Measurements from ENCODE around the gene PTPN11. TPM values are rescaled to one million over a fixed set of nuclear protein-coding genes. Genes with fewer than 3 reads are reported as not detected.

PTPN11 gene
- polyA plus RNA-seq, 3 donors: 11.1 to 41.9 (median 28.8) TPM

- H3K36me3 Mint-ChIP-seq: no peaks in the 10 kb centered on the region
- 85% methylated on average over 5 of the region's 9 CpGs for WGBS (ENCODE audit: insufficient coverage)
- Histone ChIP-seq H3K27ac (ENCODE audit: low read depth in 1 of 2, low read length in 2 of 2) (no peak overlapping the region), H3K4me3 (replicated peaks in 1 of 3; ENCODE audit: low read depth in 2 of 3, low read length in 3 of 3) (no peak overlapping the region), H4K20me1 (ENCODE audit: insufficient read depth, low read length) (no peaks in the 10 kb centered on the region), H3K36me3 (replicated peaks in 1 of 2; ENCODE audit: control insufficient read depth in 1 of 2, insufficient read depth in 2 of 2, low read length in 2 of 2) (no peaks in the 10 kb centered on the region), H3K27me3 (ENCODE audit: control insufficient read depth in 2 of 2, insufficient read depth in 2 of 2, low read length in 2 of 2) (peaks cover 0 to 2% of the 10 kb centered on the region in 2 donors), H3K9ac (ENCODE audit: insufficient read depth, low read length, poor library complexity, severe bottlenecking) (no peak overlapping the region), H3K79me2 (ENCODE audit: insufficient read depth, low read length) (no peaks in the 10 kb centered on the region), H3K9me3 (replicated peaks in 1 of 2; ENCODE audit: control insufficient read depth in 1 of 2, insufficient read depth in 1 of 2, low read length in 2 of 2) (no peaks in the 10 kb centered on the region), H2AFZ (ENCODE audit: insufficient read depth, low read depth, low read length, poor library complexity, severe bottlenecking) (no peak overlapping the region), H3K4me1 (ENCODE audit: control insufficient read depth in 1 of 2, insufficient read depth in 2 of 2, low read length in 2 of 2) (no peaks in the 10 kb centered on the region), H3K4me2 (replicated peaks; ENCODE audit: extremely low read depth, low read length, poor library complexity, severe bottlenecking) (no peak overlapping the region)
- peak in 1 of 3 donors; percentile 10 for DNase-seq
- no peaks in the 10 kb centered on the region for H3K4me1 Mint-ChIP-seq
- TF ChIP-seq, protein P1, sequence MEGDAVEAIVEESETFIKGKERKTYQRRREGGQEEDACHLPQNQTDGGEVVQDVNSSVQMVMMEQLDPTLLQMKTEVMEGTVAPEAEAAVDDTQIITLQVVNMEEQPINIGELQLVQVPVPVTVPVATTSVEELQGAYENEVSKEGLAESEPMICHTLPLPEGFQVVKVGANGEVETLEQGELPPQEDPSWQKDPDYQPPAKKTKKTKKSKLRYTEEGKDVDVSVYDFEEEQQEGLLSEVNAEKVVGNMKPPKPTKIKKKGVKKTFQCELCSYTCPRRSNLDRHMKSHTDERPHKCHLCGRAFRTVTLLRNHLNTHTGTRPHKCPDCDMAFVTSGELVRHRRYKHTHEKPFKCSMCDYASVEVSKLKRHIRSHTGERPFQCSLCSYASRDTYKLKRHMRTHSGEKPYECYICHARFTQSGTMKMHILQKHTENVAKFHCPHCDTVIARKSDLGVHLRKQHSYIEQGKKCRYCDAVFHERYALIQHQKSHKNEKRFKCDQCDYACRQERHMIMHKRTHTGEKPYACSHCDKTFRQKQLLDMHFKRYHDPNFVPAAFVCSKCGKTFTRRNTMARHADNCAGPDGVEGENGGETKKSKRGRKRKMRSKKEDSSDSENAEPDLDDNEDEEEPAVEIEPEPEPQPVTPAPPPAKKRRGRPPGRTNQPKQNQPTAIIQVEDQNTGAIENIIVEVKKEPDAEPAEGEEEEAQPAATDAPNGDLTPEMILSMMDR (IDR thresholded peaks at IDR 0.05): no peak
- H3K9me3 Mint-ChIP-seq: peaks cover 0 to 5% (median 3%) of the 10 kb centered on the region in 7 donors
- H3K27me3 Mint-ChIP-seq (ENCODE audit: low read depth in 3 of 3): peaks cover 5 to 13% (median 8%) of the 10 kb centered on the region in 3 donors
- intact Hi-C loops (cut with micrococcal nuclease): no loop called here
- no peak overlapping the region for H3K27ac Mint-ChIP-seq
- H3K4me3 Mint-ChIP-seq: no peak overlapping the region
Measured at GRCh38 chr12:112555621-112556233, 137.0 kb downstream of the PTPN11 start.

DNA sequence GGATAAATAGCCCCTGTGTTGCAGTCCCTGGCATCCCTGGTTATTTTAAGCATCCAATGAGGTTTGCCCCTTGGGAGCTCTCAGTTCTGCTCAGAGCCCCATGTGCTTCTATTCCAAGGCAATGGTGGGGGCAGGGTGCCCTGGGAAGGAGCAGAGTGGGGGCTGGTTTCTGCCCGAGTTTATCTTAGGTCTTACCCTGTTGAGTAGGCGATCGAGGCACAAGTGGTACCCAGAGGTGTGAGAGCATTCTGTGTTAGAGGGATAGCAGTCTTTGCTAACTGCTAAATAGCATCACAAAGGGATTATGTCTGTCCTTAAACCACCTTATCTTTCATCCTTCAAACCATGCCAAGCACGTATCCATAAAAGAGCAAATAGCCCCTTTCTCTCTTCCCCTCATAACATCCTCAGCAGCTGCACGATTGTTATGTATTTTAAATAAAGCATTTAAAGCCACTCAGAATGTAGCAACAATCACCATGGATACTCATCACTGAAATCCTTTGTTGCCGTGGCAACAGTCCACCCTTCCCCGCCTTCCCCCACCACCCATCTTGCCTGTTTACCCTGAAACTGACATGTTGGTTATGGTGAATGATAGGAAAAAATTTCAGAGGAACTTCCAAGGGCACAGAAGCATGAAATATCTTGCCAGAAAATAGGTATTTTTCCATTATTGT lies 139.3 kb downstream of the PTPN11 start:
- H3K4me3 Mint-ChIP-seq: no peak overlapping the region
- no peaks in the 10 kb centered on the region for H3K36me3 Mint-ChIP-seq
- H3K27ac ChIP-seq (ENCODE audit: low read depth in 1 of 2, low read length in 2 of 2): no peak overlapping the region
- no peak for DNase-seq
- no peaks in the 10 kb centered on the region for H3K79me2 ChIP-seq (ENCODE audit: insufficient read depth, low read length)
- H3K4me3 ChIP-seq (replicated peaks in 1 of 3; ENCODE audit: low read depth in 2 of 3, low read length in 3 of 3): no peak overlapping the region
- no peak overlapping the region for H2AFZ ChIP-seq (ENCODE audit: insufficient read depth, low read depth, low read length, poor library complexity, severe bottlenecking)
- peaks cover 0 to 7% (median 0%) of the 10 kb centered on the region in 7 donors for H3K9me3 Mint-ChIP-seq
- no peaks in the 10 kb centered on the region for H3K36me3 ChIP-seq (replicated peaks in 1 of 2; ENCODE audit: control insufficient read depth in 1 of 2, insufficient read depth in 2 of 2, low read length in 2 of 2)
- H3K9me3 ChIP-seq (replicated peaks in 1 of 2; ENCODE audit: control insufficient read depth in 1 of 2, insufficient read depth in 1 of 2, low read length in 2 of 2): no peaks in the 10 kb centered on the region
- TF ChIP-seq, protein P1 (IDR thresholded peaks at IDR 0.05): no peak
- H3K4me1 ChIP-seq (ENCODE audit: control insufficient read depth in 1 of 2, insufficient read depth in 2 of 2, low read length in 2 of 2): no peaks in the 10 kb centered on the region
- H3K27ac Mint-ChIP-seq: peak overlapping the region in 1 of 7 donors; percentile 11
- intact Hi-C loops (cut with micrococcal nuclease): no loop called here
- H3K9ac ChIP-seq (ENCODE audit: insufficient read depth, low read length, poor library complexity, severe bottlenecking): no peak overlapping the region
- 100% methylated on average over 1 of the region's 7 CpGs for WGBS (ENCODE audit: insufficient coverage)
- no peak overlapping the region for H3K4me2 ChIP-seq (replicated peaks; ENCODE audit: extremely low read depth, low read length, poor library complexity, severe bottlenecking)
- H4K20me1 ChIP-seq (ENCODE audit: insufficient read depth, low read length): no peaks in the 10 kb centered on the region
- peaks cover 1 to 8% (median 8%) of the 10 kb centered on the region in 3 donors for H3K27me3 Mint-ChIP-seq (ENCODE audit: low read depth in 3 of 3)
- no peaks in the 10 kb centered on the region for H3K4me1 Mint-ChIP-seq
- H3K27me3 ChIP-seq (ENCODE audit: control insufficient read depth in 2 of 2, insufficient read depth in 2 of 2, low read length in 2 of 2): peaks cover 0 to 2% of the 10 kb centered on the region in 2 donors

Other genes starting within 250 kb of the PTPN11 start
- gene HECTD4, start 36.5 kb upstream of the PTPN11 start, polyA plus RNA-seq: 10 to 100 TPM in 1 of 3 donors, 1 to 10 TPM in 1, under 1 TPM in 1; 0.73 to 18.3 (median 2.4) TPM
- 1,000 to 10,000 TPM in 1 of 3 donors, 100 to 1,000 TPM in 2; 201 to 1,124 (median 259) TPM for gene RPL6, start 9.3 kb upstream of the PTPN11 start, polyA plus RNA-seq

All from CD14-positive monocyte (primary cell).